Mucosa of stomach (tissue), 1 donor: ENCODE results near the gene FGF4.

Source experiments
- H3K27me3 ChIP-seq: one replicate; pipeline ENCODE4 v1.7.0; 2013; ENCODE audit warnings: mild to moderate bottlenecking, low read length; ENCODE audit not compliant: control insufficient read depth, insufficient read depth
- H3K36me3 ChIP-seq: one replicate; pipeline ENCODE4 v1.7.0; 2013; ENCODE audit warnings: low read length; ENCODE audit not compliant: control insufficient read depth, insufficient read depth
- H3K4me1 ChIP-seq: one replicate; pipeline ENCODE4 v1.7.0; 2013; ENCODE audit warnings: mild to moderate bottlenecking, low read length; ENCODE audit not compliant: control insufficient read depth, insufficient read depth
- H3K4me3 ChIP-seq: one replicate; pipeline ENCODE4 v1.7.0; 2013; ENCODE audit warnings: low read length
- H3K9ac ChIP-seq: one replicate; pipeline ENCODE4 v1.7.0; 2013; ENCODE audit warnings: mild to moderate bottlenecking, low read length, moderate library complexity
- H3K9me3 ChIP-seq: one replicate; pipeline ENCODE4 v1.7.0; 2013; ENCODE audit warnings: mild to moderate bottlenecking, low read length, moderate library complexity; ENCODE audit not compliant: control insufficient read depth
- donor health status: Pancreatic carcinoma.

Gene FGF4

GRCh38 chr11:69752890-69753289, 22.3 kb downstream of the FGF4 start:
- Histone ChIP-seq H3K4me3 (no peak overlapping the region), H3K4me1 (no peaks in the 10 kb centered on the region), H3K27me3 (peaks cover 11% of the 10 kb centered on the region), H3K9ac (no peak overlapping the region), H3K9me3 (no peaks in the 10 kb centered on the region), H3K36me3 (no peaks in the 10 kb centered on the region)

GRCh38 chr11:69750875-69751597, 24.1 kb downstream of the FGF4 start:
- Histone ChIP-seq H3K27me3 (peaks cover 15% of the 10 kb centered on the region), H3K4me1 (no peaks in the 10 kb centered on the region), H3K4me3 (no peak overlapping the region), H3K9me3 (no peaks in the 10 kb centered on the region), H3K9ac (no peak overlapping the region), H3K36me3 (no peaks in the 10 kb centered on the region)

GRCh38 chr11:69750108-69750850, 24.9 kb downstream of the FGF4 start:
- Histone ChIP-seq H3K4me3 (no peak overlapping the region), H3K9ac (no peak overlapping the region), H3K9me3 (no peaks in the 10 kb centered on the region), H3K36me3 (no peaks in the 10 kb centered on the region), H3K4me1 (no peaks in the 10 kb centered on the region), H3K27me3 (peaks cover 15% of the 10 kb centered on the region)

- Histone ChIP-seq H3K9me3 (no peaks in the 10 kb centered on the region), H3K4me3 (no peak overlapping the region), H3K4me1 (no peaks in the 10 kb centered on the region), H3K9ac (no peak overlapping the region), H3K27me3 (peaks cover 15% of the 10 kb centered on the region), H3K36me3 (no peaks in the 10 kb centered on the region)
Measured at GRCh38 chr11:69748637-69749036, 26.5 kb downstream of the FGF4 start.

DNA sequence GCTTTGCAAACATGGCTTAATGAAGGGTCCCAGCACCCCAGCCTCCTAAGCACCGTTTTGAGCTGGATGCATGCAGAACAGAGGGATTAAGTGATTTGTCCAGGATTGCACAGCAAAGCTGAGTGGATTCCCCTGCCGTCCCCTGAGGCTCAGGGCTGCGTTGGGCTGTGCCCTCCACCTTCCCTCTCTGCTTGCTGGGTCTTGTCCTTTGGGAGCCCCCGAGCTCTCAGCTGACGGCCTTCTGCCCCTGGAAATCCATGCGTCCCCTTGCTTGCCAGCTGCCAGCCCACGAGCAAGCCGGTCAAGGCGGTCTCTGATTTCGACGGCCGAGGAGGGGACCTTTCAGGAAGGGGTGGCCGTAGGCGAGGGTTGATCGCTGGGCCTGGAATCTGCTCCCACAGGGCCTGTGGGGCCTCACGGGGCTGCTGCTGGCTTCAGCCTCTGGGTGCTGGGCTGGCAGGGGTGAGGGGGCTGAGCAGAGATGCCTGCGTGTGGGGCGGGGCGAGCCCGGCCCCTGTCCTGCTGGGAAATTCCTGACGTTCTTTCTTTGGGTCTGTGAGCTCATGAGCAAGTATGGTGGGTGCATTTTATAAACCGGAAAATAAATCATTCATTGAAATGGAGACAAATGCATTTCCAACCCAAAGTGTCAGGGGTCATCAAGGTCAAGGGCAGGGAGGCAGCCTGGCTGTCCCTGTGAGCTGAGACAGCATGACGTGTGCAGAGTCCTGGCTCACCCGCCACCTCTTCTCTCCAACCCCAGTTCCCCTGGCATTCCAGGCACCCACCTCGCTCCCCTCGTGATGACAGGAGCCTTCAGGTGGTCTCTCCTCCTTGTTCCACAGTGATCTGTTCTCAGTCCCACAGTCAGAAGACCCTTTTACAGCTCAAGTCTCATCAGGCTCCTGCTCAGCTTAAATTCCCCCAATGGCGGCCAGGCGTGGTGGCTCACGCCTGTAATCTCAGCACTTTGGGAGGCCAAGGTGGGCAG, 28.1 kb downstream of the FGF4 start:
- Histone ChIP-seq H3K4me1 (no peaks in the 10 kb centered on the region), H3K36me3 (no peaks in the 10 kb centered on the region), H3K9ac (no peak overlapping the region), H3K4me3 (no peak overlapping the region), H3K9me3 (no peaks in the 10 kb centered on the region), H3K27me3 (peaks cover 8% of the 10 kb centered on the region)

- no peak overlapping the region for H3K9ac ChIP-seq
- no peak overlapping the region for H3K4me3 ChIP-seq
- H3K27me3 ChIP-seq, result peaks cover 8% of the 10 kb centered on the region
- H3K4me1 ChIP-seq, result no peaks in the 10 kb centered on the region
- no peaks in the 10 kb centered on the region for H3K9me3 ChIP-seq
- H3K36me3 ChIP-seq, result no peaks in the 10 kb centered on the region
Measured at GRCh38 chr11:69746140-69746539, 29.0 kb downstream of the FGF4 start.

DNA sequence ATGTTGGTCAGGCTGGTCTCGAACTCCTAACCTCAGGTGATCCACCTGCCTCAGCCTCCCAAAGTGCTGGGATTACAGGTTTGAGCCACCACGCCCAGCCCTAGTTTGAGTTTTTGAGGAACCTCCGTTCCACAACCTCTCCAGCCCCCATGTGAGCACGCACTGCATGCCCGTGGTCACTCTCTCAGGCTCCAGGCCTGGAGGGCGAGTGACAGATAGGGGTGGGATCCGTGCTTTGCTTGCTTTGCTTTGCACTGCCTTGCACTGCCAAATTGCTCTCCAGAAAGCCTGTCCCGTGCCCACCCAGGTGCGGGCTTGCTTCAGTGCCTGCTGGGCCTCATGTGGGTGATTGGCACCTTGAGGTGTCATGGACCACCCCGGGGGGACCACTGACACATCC, 29.9 kb downstream of the FGF4 start:
- Histone ChIP-seq H3K36me3 (no peaks in the 10 kb centered on the region), H3K27me3 (peaks cover 4% of the 10 kb centered on the region)

GRCh38 chr11:69744435-69744834, 30.7 kb downstream of the FGF4 start:
- H3K9ac ChIP-seq, result no peak overlapping the region
- no peaks in the 10 kb centered on the region for H3K36me3 ChIP-seq
- no peaks in the 10 kb centered on the region for H3K4me1 ChIP-seq
- H3K9me3 ChIP-seq, result no peaks in the 10 kb centered on the region
- H3K27me3 ChIP-seq, result peaks cover 4% of the 10 kb centered on the region
- no peak overlapping the region for H3K4me3 ChIP-seq

More for the DNA sequence above, 29.9 kb downstream of the FGF4 start:
- Histone ChIP-seq H3K4me3 (no peak overlapping the region), H3K9ac (no peak overlapping the region), H3K4me1 (no peaks in the 10 kb centered on the region), H3K9me3 (no peaks in the 10 kb centered on the region)

GRCh38 chr11:69734841-69735240, 40.3 kb downstream of the FGF4 start:
- Histone ChIP-seq H3K36me3 (no peaks in the 10 kb centered on the region), H3K4me1 (no peaks in the 10 kb centered on the region), H3K27me3 (no peaks in the 10 kb centered on the region), H3K9me3 (no peaks in the 10 kb centered on the region), H3K9ac (no peak overlapping the region), H3K4me3 (no peak overlapping the region)

DNA sequence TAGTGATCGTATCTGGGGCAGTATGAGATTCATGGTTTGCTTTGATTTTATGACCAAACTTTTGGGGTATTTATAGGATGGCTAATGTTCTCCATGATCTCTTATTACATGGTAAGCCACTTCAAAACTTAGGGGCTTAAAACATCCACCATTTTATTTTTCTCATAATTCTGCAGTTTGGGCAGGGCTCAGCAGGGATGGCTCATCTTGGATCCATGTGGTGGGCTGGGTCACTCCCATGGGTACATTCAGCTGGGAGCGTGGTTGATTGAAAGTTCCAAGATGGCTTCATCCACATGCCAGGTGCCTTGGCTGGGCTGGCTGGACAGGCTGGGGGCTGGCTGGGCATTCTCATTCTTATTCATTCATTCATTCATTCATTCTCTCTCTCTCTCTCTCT, 40.8 kb downstream of the FGF4 start:
- Histone ChIP-seq H3K9ac (no peak overlapping the region), H3K36me3 (no peaks in the 10 kb centered on the region), H3K4me3 (no peak overlapping the region), H3K27me3 (no peaks in the 10 kb centered on the region), H3K9me3 (no peaks in the 10 kb centered on the region), H3K4me1 (no peaks in the 10 kb centered on the region)

DNA sequence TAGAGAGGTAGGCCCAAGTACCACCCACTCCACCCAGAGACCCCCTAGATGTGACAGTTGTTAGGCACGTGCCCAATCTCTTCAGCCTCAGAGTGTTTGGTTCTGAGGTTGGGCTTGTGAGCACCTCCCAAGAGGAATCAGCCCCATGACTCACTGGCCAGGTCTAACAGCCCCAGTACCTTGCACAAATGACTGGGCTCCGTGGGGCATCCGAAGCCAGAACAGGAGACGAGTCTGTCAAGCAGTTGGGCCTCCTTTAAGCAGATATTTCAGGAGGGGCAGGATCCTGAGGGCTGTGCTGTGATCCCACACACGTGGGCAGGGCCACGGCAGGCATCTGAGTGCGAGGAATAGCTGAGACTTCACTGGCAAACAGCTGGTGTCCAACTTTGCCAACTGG, 42.2 kb downstream of the FGF4 start:
- Histone ChIP-seq H3K4me1 (no peaks in the 10 kb centered on the region), H3K27me3 (no peaks in the 10 kb centered on the region), H3K36me3 (no peaks in the 10 kb centered on the region), H3K4me3 (no peak overlapping the region), H3K9ac (no peak overlapping the region), H3K9me3 (no peaks in the 10 kb centered on the region)

GRCh38 chr11:69731110-69731509, 44.0 kb downstream of the FGF4 start:
- no peaks in the 10 kb centered on the region for H3K4me1 ChIP-seq
- H3K4me3 ChIP-seq, result no peak overlapping the region
- H3K9ac ChIP-seq, result no peak overlapping the region
- no peaks in the 10 kb centered on the region for H3K9me3 ChIP-seq
- peaks cover 5% of the 10 kb centered on the region for H3K27me3 ChIP-seq
- no peaks in the 10 kb centered on the region for H3K36me3 ChIP-seq
